Activated CD8-positive, alpha-beta T cell treated with anti-CD3 and anti-CD28 coated beads, Interleukin-2, amount 10 ng/mL, durations not matched to agents 7 days and 5 days (primary cell): Measurements from ENCODE around the gene NEDD8. TPM values are rescaled to one million over a fixed set of nuclear protein-coding genes. Genes with fewer than 3 reads are reported as not detected.

ENCODE experiments used
- ATAC-seq: fragments of 150-1000 bp; cut with Tn5 transposase; one replicate; pipeline ENCODE4 v1.10.0; 2021; ENCODE audit warnings: moderate library complexity
- CTCF ChIA-PET: fragments of 350-600 bp; sonication (Branson Sonifier 250); formaldehyde crosslinking; loops from one replicate; lab custom pipeline; 2021; ENCODE audit warnings: antibody characterized with exemption; lab: Charles Lee
- POLR2A ChIA-PET: fragments of 350-600 bp; sonication (Branson Sonifier 250); formaldehyde crosslinking; loops from one replicate; lab custom pipeline; 2021; ENCODE audit warnings: antibody characterized with exemption; lab: Charles Lee
- DNase-seq: peaks from one replicate; pipeline ENCODE4 v3.0.0-alpha.2; 2020
- H3K27ac Mint-ChIP-seq: one replicate; pipeline ENCODE4 v1.8.0; 2021; ENCODE audit warnings: mild to moderate bottlenecking, mixed read lengths
- H3K27me3 Mint-ChIP-seq: one replicate; pipeline ENCODE4 v1.8.0; 2021; ENCODE audit warnings: low read depth, mixed read lengths
- H3K36me3 Mint-ChIP-seq: one replicate; pipeline ENCODE4 v1.8.0; 2021; ENCODE audit warnings: low read depth, mixed read lengths
- H3K4me1 Mint-ChIP-seq: one replicate; pipeline ENCODE4 v1.8.0; 2021; ENCODE audit warnings: low read depth, mixed read lengths
- H3K4me3 Mint-ChIP-seq: one replicate; pipeline ENCODE4 v1.8.0; 2021; ENCODE audit warnings: mild to moderate bottlenecking, mixed read lengths
- H3K9me3 Mint-ChIP-seq: one replicate; pipeline ENCODE4 v1.8.0; 2022; ENCODE audit warnings: mixed read lengths; ENCODE audit not compliant: insufficient read depth
- total RNA-seq, 2 experiments: library from RNA; stranded (reverse); gene quantifications; one replicate each; pipeline ENCODE4 v1.2.3, GENCODE V29; 2021

Gene NEDD8
- total RNA-seq, 2 experiments from 2014 or later, result 214 to 222 TPM

DNA sequence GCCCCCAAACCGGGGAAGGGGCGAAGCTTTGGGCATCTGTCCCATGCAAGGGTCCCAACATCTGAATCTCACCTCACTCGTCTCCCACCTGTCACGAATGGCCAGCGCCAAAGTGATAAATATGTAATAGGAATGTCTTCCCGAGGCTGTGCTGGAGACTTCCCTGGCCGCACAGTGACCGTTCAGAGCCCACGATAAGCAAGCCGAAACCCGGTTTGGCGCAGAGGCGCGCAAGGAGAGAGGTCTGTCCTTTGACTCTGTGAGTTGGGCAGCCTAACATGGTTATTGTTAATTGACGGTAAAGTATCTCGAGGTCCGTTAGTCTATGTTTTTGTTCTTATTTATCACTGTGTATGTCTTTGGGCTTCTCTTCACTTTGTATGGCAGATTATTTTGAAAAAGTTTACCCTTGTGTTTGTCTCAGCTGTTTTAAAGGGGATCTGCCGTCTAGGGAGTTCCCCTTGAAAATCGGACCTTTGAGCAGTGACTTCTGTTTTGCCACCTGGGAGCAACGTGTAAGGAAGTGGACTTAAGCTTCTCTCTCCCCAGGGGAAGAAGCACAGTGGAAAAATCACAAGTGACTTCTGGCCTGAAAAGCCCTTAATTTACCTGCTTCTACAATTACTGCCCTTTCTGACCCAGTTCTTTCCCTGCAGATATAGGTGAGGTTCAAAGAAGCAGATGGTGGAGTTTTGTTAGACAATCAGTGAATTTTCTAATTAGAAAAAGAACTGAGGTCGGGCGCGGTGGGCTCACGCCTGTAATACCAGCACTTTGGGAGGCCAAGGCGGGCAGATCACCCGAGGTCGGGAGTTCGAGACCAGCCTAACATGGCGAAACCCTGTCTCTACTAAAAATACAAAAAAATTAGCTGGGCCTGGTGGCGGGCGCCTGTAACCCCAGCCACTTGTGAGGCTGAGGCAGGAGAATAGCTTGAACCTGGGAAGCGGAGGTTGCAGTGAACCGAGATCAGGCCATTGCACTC is 35.8 kb downstream of the NEDD8 start:
- H3K27ac Mint-ChIP-seq, result peak overlapping the region; percentile 96
- peaks cover 56% of the 10 kb centered on the region for H3K4me1 Mint-ChIP-seq
- no peaks in the 10 kb centered on the region for H3K27me3 Mint-ChIP-seq
- H3K4me3 Mint-ChIP-seq, result peak overlapping the region; percentile 88
- ChIA-PET CTCF (interaction anchor here (1.0 to 3.6 kb wide), 8 partner anchors 17 to 235 kb away, joined by 3 to 24 read pairs (median 8); partner anchors contain the start of genes CHMP4A, IRF9, PSME2 and TINF2), POLR2A (interaction anchor here (0.6 to 4.3 kb wide), 23 partner anchors 10 to 1102 kb away, joined by 3 to 87 read pairs (median 6); partner anchors contain the start of genes CHMP4A, DCAF11, DHRS1 and IRF9)
- DNase-seq (no peak), ATAC-seq (peak; percentile 17)
- no peaks in the 10 kb centered on the region for H3K9me3 Mint-ChIP-seq
- H3K36me3 Mint-ChIP-seq, result peaks cover 59% of the 10 kb centered on the region

DNA sequence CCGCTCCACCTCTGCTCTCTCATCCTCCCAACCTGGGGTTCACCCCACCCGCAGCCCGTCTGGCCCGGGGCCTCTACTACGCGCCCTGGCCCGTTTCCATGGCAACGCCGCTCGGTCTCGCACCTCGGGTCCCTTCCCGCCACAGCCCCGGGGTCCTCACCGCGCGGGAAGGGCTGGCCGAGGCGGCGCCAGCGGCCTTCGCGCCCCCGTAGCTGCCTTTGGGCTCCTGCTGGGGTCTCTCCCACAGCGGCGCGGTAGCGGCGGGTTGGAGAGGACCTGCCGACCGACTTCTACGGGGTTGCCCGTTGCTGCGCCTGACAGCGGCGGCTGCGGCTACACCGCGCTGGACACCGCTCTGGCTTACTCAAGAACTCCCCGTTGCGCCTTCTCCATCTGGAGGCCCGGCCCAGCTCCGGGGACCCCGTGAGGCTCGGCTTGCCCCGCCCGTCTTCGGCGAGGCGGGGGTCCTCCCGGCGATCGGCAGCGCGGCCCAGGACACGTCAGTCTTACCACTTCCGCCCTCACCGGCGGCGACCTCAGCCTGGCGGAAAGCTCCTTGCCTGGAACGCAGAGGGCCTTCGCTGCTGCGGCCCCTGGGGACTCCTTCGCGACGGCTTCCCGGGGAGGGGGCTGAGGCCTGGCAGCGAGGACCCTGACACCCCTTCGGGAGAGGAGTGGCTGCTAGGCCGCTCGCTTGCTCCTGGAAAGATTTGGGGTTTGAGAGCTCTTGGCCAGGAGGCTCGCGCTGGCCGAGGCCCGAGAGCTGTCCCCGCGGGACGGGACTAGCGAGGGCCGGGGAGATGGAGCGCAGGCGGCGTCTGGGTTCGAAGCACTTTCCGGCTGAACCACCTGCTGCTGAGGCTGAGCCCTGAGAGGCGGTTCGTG is 36.7 kb downstream of the NEDD8 start, which contains the start of gene TM9SF1:
TSS of gene TM9SF1 (minus strand) at position 256 of the 885 bp plus-strand sequence. CDS start 422 bp downstream, outside the sequence.
- peaks cover 61% of the 10 kb centered on the region for H3K36me3 Mint-ChIP-seq
- no peaks in the 10 kb centered on the region for H3K27me3 Mint-ChIP-seq
- H3K4me1 Mint-ChIP-seq, result peaks cover 56% of the 10 kb centered on the region
- peak within 1 kb of the TSS; percentile 96 for H3K27ac Mint-ChIP-seq
- H3K9me3 Mint-ChIP-seq, result no peaks in the 10 kb centered on the region
- peak; percentile 88 for ATAC-seq
- peak within 1 kb of the TSS; percentile 88 for H3K4me3 Mint-ChIP-seq
- POLR2A ChIA-PET, result interaction anchor here (0.6 to 4.3 kb wide), 27 partner anchors 10 to 1101 kb away, joined by 3 to 87 read pairs (median 5); partner anchors contain the start of genes CHMP4A, DCAF11, DHRS1 and EMC9
- DNase-seq, result peak; percentile 92
- CTCF ChIA-PET, result interaction anchor here (1.0 to 3.6 kb wide), 11 partner anchors 18 to 236 kb away, joined by 3 to 24 read pairs (median 6); partner anchors contain the start of genes CHMP4A, EMC9, IRF9 and PSME2

DNA sequence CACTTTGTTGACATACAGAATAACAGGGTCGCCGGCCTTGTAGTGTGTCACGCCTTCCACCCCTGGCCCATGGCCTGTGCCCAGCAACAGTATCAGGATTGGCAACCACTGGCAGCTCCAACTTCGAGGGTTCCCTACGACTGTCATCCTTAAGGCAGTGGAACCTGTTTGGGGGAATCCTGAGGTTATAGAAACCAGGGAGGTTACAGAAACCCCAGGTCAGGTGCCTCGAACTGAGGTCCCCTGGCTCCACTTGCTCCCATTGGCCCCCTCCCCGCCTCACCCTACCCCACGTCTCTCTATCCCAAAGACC is 37.3 kb downstream of the NEDD8 start:
- peak overlapping the region; percentile 96 for H3K27ac Mint-ChIP-seq
- no peaks in the 10 kb centered on the region for H3K9me3 Mint-ChIP-seq
- H3K27me3 Mint-ChIP-seq, result no peaks in the 10 kb centered on the region
- ChIA-PET POLR2A (interaction anchor here (1.0 to 4.3 kb wide), 14 partner anchors 9 to 236 kb away, joined by 3 to 87 read pairs (median 12); partner anchors contain the start of genes CHMP4A, DCAF11, EMC9 and IRF9), CTCF (interaction anchor here (0.8 to 3.6 kb wide), 10 partner anchors 18 to 139 kb away, joined by 3 to 24 read pairs (median 4); partner anchors contain the start of genes CHMP4A, EMC9, IRF9 and MDP1)
- H3K4me1 Mint-ChIP-seq, result peaks cover 62% of the 10 kb centered on the region
- ATAC-seq (no peak), DNase-seq (no peak)
- H3K36me3 Mint-ChIP-seq, result peaks cover 61% of the 10 kb centered on the region
- peak overlapping the region; percentile 88 for H3K4me3 Mint-ChIP-seq

DNA sequence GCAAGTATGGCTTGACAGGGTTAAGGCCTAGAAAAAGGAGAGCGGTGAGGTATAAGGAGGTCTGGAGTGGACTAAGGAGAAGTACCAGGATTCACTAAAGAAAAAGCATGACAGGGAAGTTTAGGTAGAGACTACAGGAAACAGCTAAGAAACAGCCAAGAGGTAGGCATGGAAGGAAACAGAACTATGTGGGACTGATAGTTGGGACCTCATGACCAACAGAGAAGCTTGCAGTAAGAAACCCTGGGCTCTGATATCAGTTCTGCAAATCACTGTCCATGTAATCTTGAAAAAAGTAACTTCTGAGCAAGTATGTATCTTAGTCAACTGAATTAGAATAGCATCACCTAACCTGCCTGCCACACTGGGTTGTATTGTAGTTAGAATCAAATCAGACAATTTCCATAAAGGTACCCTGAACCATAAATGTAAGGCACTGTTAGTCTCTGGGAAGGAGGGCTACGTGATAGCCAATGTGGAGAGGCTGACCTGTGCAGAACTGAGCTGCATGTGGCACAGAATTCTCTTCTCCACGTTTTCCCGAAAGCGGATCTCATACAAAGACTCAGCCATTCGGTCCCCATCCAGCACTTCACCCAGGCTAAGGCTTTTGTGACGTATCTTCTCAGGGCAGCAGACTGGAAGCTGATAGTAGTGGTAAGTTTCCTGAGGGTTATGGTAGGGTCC is 37.8 kb downstream of the NEDD8 start:
- POLR2A ChIA-PET, result interaction anchor here (0.6 to 4.3 kb wide), 14 partner anchors 9 to 236 kb away, joined by 3 to 87 read pairs (median 12); partner anchors contain the start of genes CHMP4A, DCAF11, EMC9 and IRF9
- H3K36me3 Mint-ChIP-seq, result peaks cover 56% of the 10 kb centered on the region

DNA sequence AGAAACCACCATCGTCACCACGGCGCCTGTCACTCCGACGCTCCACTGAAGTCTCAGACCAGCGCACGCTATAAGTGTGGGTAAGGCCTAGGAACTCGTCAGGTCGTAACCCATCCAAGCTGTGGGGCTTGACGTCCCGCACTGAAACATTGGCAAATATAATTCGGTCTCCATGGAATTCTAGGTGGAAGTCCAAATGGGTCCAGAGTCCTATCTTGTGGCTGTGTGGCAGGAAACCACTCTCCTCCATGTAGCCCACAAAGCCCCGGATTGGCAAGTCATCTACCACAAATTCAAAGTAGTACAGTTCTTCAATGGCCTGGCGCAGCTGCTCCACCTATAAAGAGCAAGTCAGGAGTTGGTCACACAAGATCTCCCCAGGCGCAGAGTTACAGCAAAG is 39.2 kb downstream of the NEDD8 start:
- ATAC-seq (no peak), DNase-seq (no peak)
- peak overlapping the region; percentile 15 for H3K4me3 Mint-ChIP-seq
- CTCF ChIA-PET, result no interaction called here
- no peaks in the 10 kb centered on the region for H3K9me3 Mint-ChIP-seq
- H3K27ac Mint-ChIP-seq, result peak overlapping the region; percentile 20
- H3K27me3 Mint-ChIP-seq, result no peaks in the 10 kb centered on the region
- H3K36me3 Mint-ChIP-seq, result peaks cover 51% of the 10 kb centered on the region
- peaks cover 63% of the 10 kb centered on the region for H3K4me1 Mint-ChIP-seq
- POLR2A ChIA-PET, result interaction anchor here (4.3 kb wide), 1 partner anchor 20 kb away, joined by 87 read pairs; the partner anchor contains the start of genes CHMP4A and MDP1

More for the DNA sequence above, 37.8 kb downstream of the NEDD8 start:
- H3K4me1 Mint-ChIP-seq, result peaks cover 61% of the 10 kb centered on the region
- H3K9me3 Mint-ChIP-seq, result no peaks in the 10 kb centered on the region
- no peaks in the 10 kb centered on the region for H3K27me3 Mint-ChIP-seq
- no peak for ATAC-seq
- H3K27ac Mint-ChIP-seq, result peak overlapping the region; percentile 96
- peak overlapping the region; percentile 88 for H3K4me3 Mint-ChIP-seq
- CTCF ChIA-PET, result interaction anchor here (0.8 to 3.6 kb wide), 9 partner anchors 19 to 139 kb away, joined by 3 to 24 read pairs (median 4); partner anchors contain the start of genes CHMP4A, CIDEB, EMC9 and IRF9
- DNase-seq, result no peak

DNA sequence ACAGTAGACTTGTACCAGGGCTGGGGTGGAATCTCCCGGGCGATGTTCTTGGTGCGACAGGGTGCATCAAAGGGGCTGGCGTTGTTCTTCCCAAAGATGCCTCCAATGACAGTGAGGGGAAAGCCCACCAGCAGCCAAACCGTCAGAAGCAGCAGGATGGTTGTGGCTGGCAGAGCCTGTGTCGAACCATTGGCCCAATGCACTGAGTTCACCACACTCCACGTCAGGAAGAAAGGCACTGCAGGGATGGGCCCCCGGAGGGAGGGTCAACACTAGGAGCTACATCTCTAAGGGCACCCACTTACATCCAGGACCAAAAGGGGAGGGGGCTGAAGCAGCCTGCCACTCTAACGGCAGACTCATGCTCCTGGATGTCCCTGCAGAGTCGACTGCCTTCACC is 41.8 kb downstream of the NEDD8 start:
- POLR2A ChIA-PET, result interaction anchor here (1.3 kb wide), 1 partner anchor 25 kb away, joined by 4 read pairs; the partner anchor contains the start of gene MDP1
- H3K9me3 Mint-ChIP-seq, result no peaks in the 10 kb centered on the region

DNA sequence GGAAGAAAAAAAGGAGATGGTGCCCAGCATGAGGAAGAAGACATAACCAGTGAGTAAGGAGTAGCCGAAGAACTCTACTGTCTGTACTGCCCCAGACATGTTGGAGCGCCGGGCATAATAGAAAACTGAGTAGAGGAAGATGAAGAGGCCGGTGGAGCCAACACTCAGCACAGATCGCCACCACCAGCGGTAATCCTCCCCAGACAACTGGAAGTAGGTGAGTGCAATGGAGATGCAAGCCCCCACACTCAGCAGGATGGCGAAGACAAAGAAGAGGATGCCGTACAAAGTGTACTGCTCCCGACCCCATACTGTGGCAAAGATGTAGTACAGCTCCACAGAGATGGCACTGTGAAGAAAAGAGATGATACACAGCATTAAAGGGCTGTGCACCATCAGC is 42.7 kb downstream of the NEDD8 start:
- Mint-ChIP-seq H3K27me3 (no peaks in the 10 kb centered on the region), H3K4me1 (peaks cover 56% of the 10 kb centered on the region), H3K36me3 (peaks cover 46% of the 10 kb centered on the region), H3K27ac (peak overlapping the region; percentile 61), H3K4me3 (no peak overlapping the region), H3K9me3 (no peaks in the 10 kb centered on the region)
- CTCF ChIA-PET, result interaction anchor here (0.6 to 2.2 kb wide), 8 partner anchors 24 to 242 kb away, joined by 3 to 16 read pairs (median 4); partner anchors contain the start of genes CHMP4A, CIDEB, IRF9 and MDP1
- no peak for DNase-seq
- no peak for ATAC-seq
- POLR2A ChIA-PET, result interaction anchor here (0.6 to 4.9 kb wide), 12 partner anchors 10 to 110 kb away, joined by 3 to 85 read pairs (median 4); partner anchors contain the start of genes CHMP4A, IRF9, MDP1 and PSME1

More for the DNA sequence above, 41.8 kb downstream of the NEDD8 start:
- ATAC-seq (no peak), DNase-seq (no peak)
- H3K4me1 Mint-ChIP-seq, result peaks cover 63% of the 10 kb centered on the region
- H3K27me3 Mint-ChIP-seq, result no peaks in the 10 kb centered on the region
- H3K36me3 Mint-ChIP-seq, result peaks cover 47% of the 10 kb centered on the region
- H3K4me3 Mint-ChIP-seq, result no peak overlapping the region
- CTCF ChIA-PET, result interaction anchor here (1.7 kb wide), 1 partner anchor 52 kb away, joined by 3 read pairs; the partner anchor contains the start of gene TINF2
- no peak overlapping the region for H3K27ac Mint-ChIP-seq

DNA sequence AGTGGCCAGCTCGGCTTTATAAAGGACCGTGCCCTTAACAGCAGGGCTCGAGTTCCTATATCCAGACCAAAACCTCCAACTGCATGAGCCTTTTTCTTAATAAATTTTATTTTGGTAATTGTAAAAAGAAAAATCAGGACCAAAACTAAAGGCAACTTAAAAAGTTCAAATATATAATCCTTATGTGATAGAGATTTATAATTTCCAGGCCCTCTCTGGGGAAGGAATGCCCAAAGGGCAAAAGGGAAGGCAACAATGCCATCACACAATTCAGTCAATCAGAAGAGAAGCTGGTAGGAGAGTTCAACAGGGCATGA is 43.1 kb downstream of the NEDD8 start:
- Mint-ChIP-seq H3K4me3 (peak overlapping the region; percentile 92), H3K9me3 (no peaks in the 10 kb centered on the region), H3K36me3 (peaks cover 43% of the 10 kb centered on the region), H3K4me1 (peaks cover 52% of the 10 kb centered on the region), H3K27ac (peak overlapping the region; percentile 87), H3K27me3 (no peaks in the 10 kb centered on the region)
- DNase-seq, result no peak
- CTCF ChIA-PET, result interaction anchor here (0.6 to 2.2 kb wide), 9 partner anchors 25 to 243 kb away, joined by 3 to 16 read pairs (median 4); partner anchors contain the start of genes CHMP4A, CIDEB, IRF9 and MDP1
- POLR2A ChIA-PET, result interaction anchor here (0.6 to 4.9 kb wide), 14 partner anchors 9 to 109 kb away, joined by 3 to 85 read pairs (median 6); partner anchors contain the start of genes CHMP4A, IRF9, MDP1 and PCK2
- no peak for ATAC-seq

DNA sequence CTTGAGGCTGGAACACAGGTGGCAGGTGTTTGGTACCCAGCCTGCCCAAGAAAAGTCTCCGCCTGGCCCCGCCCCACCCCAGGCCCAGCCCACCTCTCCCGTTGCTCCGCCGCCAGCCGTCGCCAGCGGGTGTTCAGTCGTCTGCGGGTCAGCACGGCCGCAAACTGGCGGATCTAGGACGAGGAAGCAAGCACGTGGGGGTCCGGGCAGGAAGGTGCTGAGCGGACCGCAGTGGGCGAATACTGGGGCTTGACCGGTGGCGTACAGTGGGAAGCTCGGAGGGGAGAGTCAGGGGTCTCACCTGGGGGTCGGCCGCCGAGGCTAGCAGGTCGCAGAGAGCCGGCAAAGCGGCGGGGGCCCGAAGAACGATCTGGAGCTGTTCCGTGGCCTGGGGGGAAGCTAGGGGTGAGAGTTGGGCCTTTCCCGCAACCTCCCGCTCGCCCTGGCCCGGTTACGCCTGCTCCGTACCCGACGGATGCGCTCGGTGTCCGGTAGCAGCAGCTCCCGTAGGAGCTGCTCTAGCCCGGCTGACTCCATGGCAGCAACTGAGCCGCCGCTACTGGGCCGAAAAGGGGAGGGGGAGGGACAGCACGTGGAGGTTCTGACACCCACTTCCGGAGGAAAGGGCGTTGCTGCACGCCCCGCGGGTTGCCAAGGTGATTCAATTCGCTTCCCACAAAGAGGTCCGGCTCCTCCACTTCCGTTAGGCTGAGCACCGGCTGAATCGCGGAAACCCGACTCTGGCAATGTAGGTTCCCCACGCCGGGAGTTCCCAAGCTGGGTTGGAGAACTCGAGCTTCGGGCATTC is 43.7 kb downstream of the NEDD8 start, which contains the start of gene IPO4:
TSS of gene IPO4 (minus strand) at position 566 of the 808 bp plus-strand sequence. CDS start at position 537, 29 bp downstream.
- peak; percentile 97 for DNase-seq
- H3K9me3 Mint-ChIP-seq, result no peaks in the 10 kb centered on the region
- peak within 1 kb of the TSS; percentile 87 for H3K27ac Mint-ChIP-seq
- peaks cover 49% of the 10 kb centered on the region for H3K4me1 Mint-ChIP-seq
- ChIA-PET CTCF (interaction anchor here (0.6 to 2.2 kb wide), 11 partner anchors 10 to 243 kb away, joined by 3 to 16 read pairs (median 3); partner anchors contain the start of genes CHMP4A, CIDEB, IRF9 and MDP1), POLR2A (interaction anchor here (0.8 to 4.9 kb wide), 12 partner anchors 9 to 109 kb away, joined by 3 to 85 read pairs (median 6); partner anchors contain the start of genes CHMP4A, IRF9, MDP1 and PCK2)
- H3K4me3 Mint-ChIP-seq, result peak within 1 kb of the TSS; percentile 92
- H3K36me3 Mint-ChIP-seq, result peaks cover 42% of the 10 kb centered on the region
- ATAC-seq, result peak; percentile 84
- H3K27me3 Mint-ChIP-seq, result no peaks in the 10 kb centered on the region
